Activated effector memory CD4-positive, alpha-beta T cell treated with Interleukin-2 at 50 U/mL for 16 hours (primary cell): ENCODE measurements around the gene ZC3H4.
"Not testable (repeated sequence)": the region's sequence is repeated elsewhere in the genome, so short reads cannot be mapped to it uniquely, and the experiment has no call there.

Experiments used
- DNase-seq: peaks from one replicate; pipeline ENCODE4 v3.0.0-alpha.2; 2020

Gene ZC3H4

GRCh38 chr19:47078351-47078750 is 35.2 kb downstream of the ZC3H4 start:
- not testable (repeated sequence) for DNase-seq

DNA sequence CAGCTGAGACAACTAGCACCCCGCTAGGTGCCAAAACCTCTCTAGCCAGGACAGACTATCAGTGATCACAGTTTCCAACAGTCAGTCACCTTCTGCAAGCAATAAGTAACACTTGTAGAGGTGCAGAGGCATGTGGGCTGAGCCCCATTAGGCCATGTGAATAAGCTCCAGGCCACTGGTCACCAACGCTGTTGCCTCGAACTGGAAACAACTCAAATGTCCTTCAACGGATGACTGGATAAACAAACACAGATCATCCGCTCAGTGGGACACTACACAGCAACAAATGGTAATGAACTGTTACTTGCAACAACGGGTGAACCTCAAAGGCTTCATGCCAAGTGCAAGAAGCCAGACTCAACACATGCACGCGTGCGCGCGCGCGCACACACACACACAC is 37.6 kb downstream of the ZC3H4 start:
- DNase-seq = no peak

GRCh38 chr19:47075179-47075810 is 38.3 kb downstream of the ZC3H4 start:
- DNase-seq = no peak

DNA sequence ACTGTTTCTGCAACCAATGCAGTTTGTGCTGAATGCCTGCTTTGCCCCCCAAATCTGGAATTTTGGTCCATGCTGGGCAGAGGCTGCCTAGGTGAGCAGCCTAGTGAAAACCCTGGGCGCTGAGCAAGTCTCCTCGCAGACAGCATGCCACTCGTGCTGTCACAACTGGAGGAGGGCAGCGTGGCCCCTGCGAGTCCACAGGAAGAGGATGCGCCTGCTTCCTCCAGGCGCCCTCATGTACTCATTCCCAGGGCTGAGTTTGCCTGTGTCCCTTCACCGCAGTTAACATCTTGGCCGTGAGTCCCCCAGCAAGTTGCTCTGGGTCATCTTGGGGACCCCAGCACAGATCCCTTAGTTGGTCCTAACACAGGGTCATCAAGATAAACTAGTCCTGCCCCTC is 39.0 kb downstream of the ZC3H4 start:
- DNase-seq = no peak

GRCh38 chr19:47073574-47073973 is 40.0 kb downstream of the ZC3H4 start:
- no peak for DNase-seq

- DNase-seq = no peak
These were observed 41.3 kb downstream of the ZC3H4 start for GRCh38 chr19:47072323-47072722.

GRCh38 chr19:47071731-47072130 is 41.8 kb downstream of the ZC3H4 start:
- DNase-seq = no peak

DNA sequence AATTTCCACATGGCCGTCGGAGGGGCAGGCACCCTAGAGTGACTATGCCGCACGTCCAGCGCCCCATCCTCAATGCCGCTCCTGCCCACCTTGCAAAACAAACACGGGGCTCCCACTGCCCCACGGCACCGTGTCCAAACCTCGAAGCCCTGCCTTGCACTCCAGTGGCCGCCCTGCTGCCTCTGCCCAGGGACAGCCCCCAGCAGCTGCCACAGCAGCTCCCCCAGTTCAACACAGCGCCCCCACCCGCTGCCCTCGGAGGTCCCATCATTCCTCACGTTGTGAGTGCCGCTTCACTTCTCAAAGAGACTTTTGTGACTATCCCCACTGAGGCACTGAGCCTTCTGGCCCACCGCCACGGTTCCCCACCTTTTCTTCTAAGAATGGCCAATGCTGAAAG is 42.8 kb downstream of the ZC3H4 start:
- no peak for DNase-seq

GRCh38 chr19:47069795-47070194 is 43.8 kb downstream of the ZC3H4 start:
- DNase-seq = no peak

- no peak for DNase-seq
These were observed 44.6 kb downstream of the ZC3H4 start for GRCh38 chr19:47068876-47069406.

GRCh38 chr19:47068246-47068645 is 45.3 kb downstream of the ZC3H4 start:
- no peak for DNase-seq

DNA sequence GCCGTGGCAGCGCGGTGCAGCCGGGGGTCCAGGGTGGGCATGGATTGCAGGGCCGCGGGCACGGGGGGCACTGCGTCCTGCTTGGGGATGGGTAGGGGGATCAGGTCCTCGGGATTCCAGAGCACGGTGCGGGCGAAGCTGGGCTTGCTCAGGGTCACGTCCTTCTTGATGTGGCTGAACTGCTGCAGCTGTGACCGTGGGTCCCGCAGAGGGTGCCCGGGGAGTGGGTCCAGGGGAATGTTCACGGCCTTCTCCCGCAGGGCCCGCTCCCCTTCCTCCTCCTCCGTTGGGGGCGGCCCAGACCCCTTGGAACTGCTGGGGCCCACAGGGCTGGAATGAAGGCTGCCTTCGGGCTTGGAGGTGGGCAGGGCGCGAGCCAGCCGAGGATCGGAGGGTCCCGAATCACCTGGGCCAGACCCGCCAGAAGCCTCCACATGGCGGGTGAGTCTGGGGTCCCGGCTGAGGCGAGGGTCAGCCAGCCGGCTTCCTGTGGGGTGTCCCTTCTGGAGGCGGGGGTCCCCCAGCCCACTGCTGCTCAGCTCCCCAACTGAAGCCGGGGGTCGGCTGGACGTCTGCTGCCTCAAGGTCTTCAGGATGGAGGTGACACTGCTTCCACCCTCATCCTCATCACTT is 46.2 kb downstream of the ZC3H4 start:
- no peak for DNase-seq

GRCh38 chr19:47066376-47067214 is 47.0 kb downstream of the ZC3H4 start:
- no peak for DNase-seq

DNA sequence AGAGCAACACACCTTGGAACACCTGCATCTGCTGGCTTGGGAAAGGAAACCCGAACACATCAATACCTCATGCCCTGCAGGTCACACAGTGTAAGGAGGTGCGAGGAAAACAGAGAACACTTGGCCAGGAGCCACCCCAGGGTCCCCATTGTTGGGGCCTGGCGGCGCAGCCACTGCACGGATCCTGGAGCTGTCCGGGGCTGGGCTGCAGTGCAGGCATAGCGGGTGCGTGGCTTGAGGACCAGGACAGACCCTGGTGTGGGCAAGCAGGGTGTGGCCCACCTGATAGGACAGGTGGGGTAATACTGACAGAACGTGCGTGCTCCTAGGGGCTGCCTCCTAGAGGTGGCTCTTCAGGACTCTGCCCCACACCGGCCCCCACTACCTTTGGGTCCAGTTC is 48.3 kb downstream of the ZC3H4 start:
- DNase-seq = no peak

DNA sequence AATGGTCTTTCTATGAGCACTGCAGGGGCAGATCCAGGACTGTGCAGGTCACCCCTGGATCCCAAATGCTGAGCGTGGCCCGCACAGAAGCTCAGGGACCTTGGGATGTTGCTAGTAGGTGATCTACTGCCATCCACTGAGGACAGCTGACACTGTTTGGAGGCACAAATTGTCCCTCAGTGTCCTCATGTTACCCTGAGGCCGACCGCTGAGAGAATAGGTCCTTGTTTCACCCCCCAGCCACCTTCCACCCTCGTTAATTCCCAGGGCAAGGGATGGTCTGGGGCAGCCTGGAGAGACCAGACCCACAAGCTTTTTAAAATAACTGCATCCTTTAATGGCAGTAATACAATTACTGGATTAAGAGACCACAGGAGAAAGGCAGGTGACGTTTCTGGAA is 49.7 kb downstream of the ZC3H4 start:
- no peak for DNase-seq

GRCh38 chr19:47058621-47059022 is 55.0 kb downstream of the ZC3H4 start:
- DNase-seq = no peak

DNA sequence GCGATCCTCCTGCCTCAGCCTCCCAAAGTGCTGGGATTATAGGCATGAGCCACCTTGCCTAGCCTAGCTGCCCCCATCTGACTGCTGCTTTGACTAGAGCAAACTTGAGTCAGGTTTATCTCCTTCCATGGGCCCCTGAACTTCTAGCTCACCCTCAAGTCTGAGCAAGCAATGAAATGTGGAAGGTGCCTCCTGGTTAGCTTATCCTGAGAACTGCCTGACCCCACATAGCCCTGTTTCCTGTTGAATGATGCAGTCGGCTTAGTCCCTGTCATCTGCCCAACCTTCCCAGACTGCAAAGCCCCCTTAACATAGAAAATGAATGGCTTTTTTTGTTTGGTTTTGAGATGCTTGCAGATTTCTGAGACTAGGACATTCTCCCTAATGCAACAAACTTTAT is 56.2 kb downstream of the ZC3H4 start:
- no peak for DNase-seq

DNA sequence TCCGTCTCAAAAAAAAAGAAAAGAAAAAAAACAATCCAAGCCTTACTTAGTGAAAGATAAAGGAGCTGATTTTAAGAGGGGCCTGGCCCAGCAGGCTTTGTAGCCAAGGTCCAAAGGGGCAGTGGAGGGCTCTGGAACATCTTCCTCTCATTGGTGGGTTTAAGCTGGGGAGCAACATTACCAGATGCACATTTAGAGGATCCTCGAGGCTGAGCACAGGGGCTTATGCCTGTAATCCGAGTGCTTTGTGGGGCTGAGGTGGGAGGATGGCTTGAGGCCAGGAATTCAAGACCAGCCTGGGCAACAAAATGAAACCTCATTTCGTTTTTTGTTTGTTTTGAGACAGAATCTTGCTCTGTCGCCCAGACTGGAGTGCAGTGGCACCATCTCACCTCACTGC is 57.2 kb downstream of the ZC3H4 start:
- DNase-seq = no peak

DNA sequence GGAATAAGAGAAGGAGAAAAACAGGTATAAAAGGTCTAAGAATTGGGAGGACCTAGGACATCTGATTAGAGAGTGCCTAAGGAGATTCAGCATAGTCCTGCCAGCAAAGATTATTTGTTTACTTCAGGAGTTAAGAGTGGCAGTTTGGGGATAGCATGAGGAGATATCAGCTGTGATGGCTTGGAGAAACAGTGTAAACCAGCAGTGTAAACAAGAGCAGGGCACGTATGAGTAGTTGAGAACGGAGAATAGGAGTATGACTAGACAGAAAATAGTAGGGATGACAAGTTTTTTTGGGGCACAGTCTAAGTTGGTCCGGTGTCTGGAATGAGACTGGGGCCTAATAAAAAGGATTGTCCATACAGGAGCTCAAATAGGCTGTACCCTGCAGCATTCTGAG is 63.0 kb downstream of the ZC3H4 start:
- not testable (repeated sequence) for DNase-seq

GRCh38 chr19:47049307-47049700 is 64.3 kb downstream of the ZC3H4 start:
- DNase-seq = no peak

- peak; percentile 30 for DNase-seq
These were observed 65.7 kb downstream of the ZC3H4 start for GRCh38 chr19:47047763-47048405.

- DNase-seq = no peak
These were observed 66.3 kb downstream of the ZC3H4 start for GRCh38 chr19:47047272-47047762.

- no peak for DNase-seq
These were observed 67.6 kb downstream of the ZC3H4 start for GRCh38 chr19:47045867-47046470.
